SH-SY5Y (cell line): Measurements from ENCODE around the gene PLA2G2D.

Experiments
- GATA2 ChIP-seq: IDR thresholded peaks from 2 replicates; pipeline ENCODE4 v1.6.1; 2011; ENCODE audit warnings: mild to moderate bottlenecking, low read depth, low read length
- GATA3 ChIP-seq: IDR thresholded peaks from 2 replicates; pipeline ENCODE4 v1.6.1; 2011; ENCODE audit warnings: low read depth, mild to moderate bottlenecking, low read length, moderate library complexity

DNA sequence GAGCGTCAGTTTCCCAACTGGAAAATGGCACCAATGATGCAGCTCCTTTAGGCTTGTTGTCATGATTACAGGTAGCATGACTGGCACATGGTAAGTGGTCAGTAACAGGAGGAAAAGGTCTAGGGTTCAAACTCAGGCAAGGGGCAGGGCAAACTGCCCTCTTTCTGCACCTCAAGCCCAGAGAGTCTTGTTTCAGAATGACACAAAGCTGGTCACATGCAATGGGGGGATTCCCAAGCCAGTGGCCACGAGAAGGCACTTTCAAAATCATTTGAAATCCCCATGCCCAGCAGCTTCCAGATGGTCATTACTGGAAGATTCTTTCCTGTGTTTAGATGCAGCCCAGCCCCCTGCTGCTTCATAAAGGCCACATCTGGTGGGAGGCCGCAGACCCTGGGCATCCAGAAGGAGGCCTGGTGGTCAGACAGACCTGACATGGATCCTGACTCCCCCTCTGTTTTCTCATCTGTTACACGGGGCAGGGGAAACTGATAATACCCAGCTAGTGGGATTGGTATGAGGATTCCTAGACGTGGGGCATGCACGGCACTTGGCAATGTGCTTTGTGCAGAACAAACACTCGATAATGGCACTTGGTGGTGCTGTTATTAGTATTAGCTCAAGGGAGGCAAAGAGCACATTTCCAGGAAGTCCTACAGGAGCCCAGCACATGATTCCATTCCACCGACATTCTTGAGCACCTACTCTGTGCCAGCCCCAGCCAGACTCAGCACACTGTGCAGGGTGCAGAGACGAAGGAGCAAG lies 6.9 kb upstream of the PLA2G2D start:
- TF ChIP-seq GATA3 (no peak), GATA2 (no peak)
